Right lobe of liver (tissue), 6 donors: ENCODE data around the gene YIF1A. TPM values are rescaled to one million over a fixed set of nuclear protein-coding genes. Genes with fewer than 3 reads are reported as not detected.

Experiments used
- ATAC-seq, 4 donors: fragments of 200-7000 bp; cut with Tn5 transposase; one replicate each; pipeline ENCODE4 v1.9.1; 2020; ENCODE audit warnings: mild to moderate bottlenecking in 4 of 4, moderate library complexity in 4 of 4
- DNase-seq, 3 donors: peaks; one replicate each; pipeline ENCODE4 v3.0.0-alpha.2; 2020
- H3K27ac ChIP-seq, 3 donors: fragments of 200-600 bp; one replicate each; pipeline ENCODE4 v1.8.0; 2022
- H3K27me3 ChIP-seq, 2 donors: fragments of 200-600 bp; one replicate each; pipeline ENCODE4 v1.8.0; 2022
- H3K36me3 ChIP-seq, 4 donors: fragments of 200-600 bp; sonication (generic) in 1 of 4; one replicate each; pipeline versions ENCODE4 v1.5.1 to v1.8.0; 2017 to 2022; ENCODE audit warnings: control low read depth in 1 of 4
- H3K4me1 ChIP-seq, 4 donors: fragments of 200-600 bp; sonication (generic) in 1 of 4; one replicate each; pipeline versions ENCODE4 v1.5.1 to v1.8.0; 2017 to 2022; ENCODE audit warnings: control low read depth in 1 of 4
- H3K4me3 ChIP-seq, 3 donors: fragments of 200-600 bp; one replicate each; pipeline ENCODE4 v1.8.0; 2022
- H3K9me3 ChIP-seq, 4 donors: fragments of 200-600 bp; sonication (generic) in 1 of 4; one replicate each; pipeline versions ENCODE4 v1.5.1 to v1.8.0; 2017 to 2022; ENCODE audit warnings: control low read depth in 1 of 4
- POLR2A ChIP-seq: fragments of 450-650 bp; IDR thresholded peaks from one replicate; pipeline ENCODE4 v1.6.1; 2017; ENCODE audit warnings: antibody characterized with exemption, mild to moderate bottlenecking
- WGBS: methylation state at CpG from one replicate; pipeline ENCODE4 v1.1.6; 2018; ENCODE audit warnings: low coverage, low lambda C conversion rate; ENCODE audit not compliant: insufficient coverage; ENCODE audit errors: missing lambda C conversion rate; 5-methylcytosine and 5-hydroxymethylcytosine counted together
- intact Hi-C, 2 donors: fragments of 100-400 bp; cut with DNase I; formaldehyde crosslinking; loops; one replicate each; pipeline versions ENCODE4 v1.11.2 to v1.14.1; 2022
- total RNA-seq, 6 experiments: library from RNA; depleted of rRNA in 2 of 6; stranded (reverse); fragments of >200 nt in 2 of 6; fragmentation: NEBNext Ultra II Directional in 3 of 6; extraction: Animal tissue kit (Norgen Biotek cat#: 25700) in 3 of 6; gene quantifications; one replicate each; pipeline versions ENCODE4 v1.1.0 to v1.2.4, GENCODE V29; 2016 to 2023
- TF ChIP-seq, protein P1 (sequence below), 4 donors: fragments of 200-600 bp in 3 of 4; fragments of 450-650 bp in 1 of 4; IDR thresholded peaks; one replicate each; pipeline versions ENCODE4 v1.5.1 to v1.8.0; 2016 to 2022; ENCODE audit warnings: antibody characterized with exemption in 4 of 4, mild to moderate bottlenecking in 2 of 4
- donor health status: DM: no; HTN: yes; CAD: no.
- donor health status: DM: no; HTN: no; CAD: no.
- donor health status: DM: no; HTN: no; CAD: no.
- donor health status: DM: no; HTN: yes; CAD: no.
- donor health status: DM: no; HTN: yes; CAD: no.

The YIF1A gene
- total RNA-seq, 6 experiments from 2014 or later: 75.0 to 170 (median 97.9) TPM

DNA sequence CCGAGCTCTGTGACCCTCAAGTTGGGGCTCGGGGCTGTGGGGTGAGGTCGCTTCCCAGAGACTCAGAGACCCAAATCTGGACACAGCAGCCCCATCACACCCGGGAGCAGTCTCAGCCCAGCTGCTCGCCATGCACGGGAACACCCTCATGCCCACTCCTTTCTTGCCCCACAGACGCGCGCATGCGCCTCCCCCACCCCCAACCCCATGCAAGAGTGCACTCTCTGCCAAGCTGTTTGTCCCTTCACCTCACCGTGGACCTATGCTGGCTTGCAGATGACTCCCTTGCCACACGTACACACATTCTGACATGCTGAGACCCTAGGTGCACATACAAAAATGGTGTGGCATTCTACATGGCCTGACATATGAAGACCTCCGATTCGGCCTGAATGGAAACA lies 28.4 kb upstream of the YIF1A start:
- ATAC-seq: no peak
- TF ChIP-seq, protein P1, sequence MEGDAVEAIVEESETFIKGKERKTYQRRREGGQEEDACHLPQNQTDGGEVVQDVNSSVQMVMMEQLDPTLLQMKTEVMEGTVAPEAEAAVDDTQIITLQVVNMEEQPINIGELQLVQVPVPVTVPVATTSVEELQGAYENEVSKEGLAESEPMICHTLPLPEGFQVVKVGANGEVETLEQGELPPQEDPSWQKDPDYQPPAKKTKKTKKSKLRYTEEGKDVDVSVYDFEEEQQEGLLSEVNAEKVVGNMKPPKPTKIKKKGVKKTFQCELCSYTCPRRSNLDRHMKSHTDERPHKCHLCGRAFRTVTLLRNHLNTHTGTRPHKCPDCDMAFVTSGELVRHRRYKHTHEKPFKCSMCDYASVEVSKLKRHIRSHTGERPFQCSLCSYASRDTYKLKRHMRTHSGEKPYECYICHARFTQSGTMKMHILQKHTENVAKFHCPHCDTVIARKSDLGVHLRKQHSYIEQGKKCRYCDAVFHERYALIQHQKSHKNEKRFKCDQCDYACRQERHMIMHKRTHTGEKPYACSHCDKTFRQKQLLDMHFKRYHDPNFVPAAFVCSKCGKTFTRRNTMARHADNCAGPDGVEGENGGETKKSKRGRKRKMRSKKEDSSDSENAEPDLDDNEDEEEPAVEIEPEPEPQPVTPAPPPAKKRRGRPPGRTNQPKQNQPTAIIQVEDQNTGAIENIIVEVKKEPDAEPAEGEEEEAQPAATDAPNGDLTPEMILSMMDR (IDR thresholded peaks at IDR 0.05): no peak
- TF ChIP-seq POLR2A: no peak
- Histone ChIP-seq H3K4me1 (peaks cover 0 to 18% (median 8%) of the 10 kb centered on the region in 4 donors), H3K9me3 (no peaks in the 10 kb centered on the region), H3K27me3 (no peaks in the 10 kb centered on the region), H3K36me3 (no peaks in the 10 kb centered on the region), H3K4me3 (no peak overlapping the region), H3K27ac (peak overlapping the region in 1 of 3 donors; percentile 33)
- WGBS: 15% methylated on average over 2 of the region's 14 CpGs
- DNase-seq: no peak
- intact Hi-C loops: no loop called here

DNA sequence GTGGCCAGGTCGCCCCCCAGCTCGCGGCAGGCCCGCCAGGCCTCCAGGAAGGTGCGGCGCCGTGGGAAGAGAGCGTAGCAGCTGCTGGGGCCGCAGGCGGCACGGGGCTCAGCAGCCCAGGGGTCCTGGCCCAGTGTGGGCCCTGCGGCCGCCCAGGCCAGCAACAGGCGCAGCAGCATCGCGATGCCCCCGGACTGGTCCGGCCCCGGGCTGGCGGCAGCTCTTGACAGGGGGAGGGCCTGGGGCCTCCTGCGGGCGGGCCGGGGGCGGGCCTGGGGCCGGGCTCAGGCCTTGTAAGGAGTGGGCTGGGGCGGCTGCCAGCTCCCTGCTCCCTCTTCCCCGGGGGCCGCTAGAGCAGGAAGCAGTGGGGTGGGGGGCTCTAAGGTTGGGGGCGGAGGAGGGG lies 27.9 kb upstream of the YIF1A start, which contains the start of gene CD248:
Gene CD248 (minus strand): TSS at position 196 of the 403 bp plus-strand sequence. CDS start 17 bp downstream, at position 179.
- no CpG with 5 or more reads among the region's 29 CpGs for WGBS
- DNase-seq: no peak
- Histone ChIP-seq H3K27ac (peak within 1 kb of the TSS in 1 of 3 donors; percentile 33), H3K27me3 (no peaks in the 10 kb centered on the region), H3K9me3 (no peaks in the 10 kb centered on the region), H3K4me1 (peaks cover 0 to 18% (median 8%) of the 10 kb centered on the region in 4 donors), H3K36me3 (no peaks in the 10 kb centered on the region), H3K4me3 (peak within 1 kb of the TSS; percentile 2 to 31 (median 14))
- no peak for TF ChIP-seq POLR2A
- TF ChIP-seq, protein P1 (IDR thresholded peaks at IDR 0.05): no peak
- intact Hi-C loops: no loop called here
- ATAC-seq: no peak

- Histone ChIP-seq H3K36me3 (no peaks in the 10 kb centered on the region), H3K9me3 (no peaks in the 10 kb centered on the region), H3K4me3 (peak overlapping the region; percentile 2 to 31 (median 14)), H3K27ac (no peak overlapping the region), H3K4me1 (peaks cover 0 to 18% (median 8%) of the 10 kb centered on the region in 4 donors), H3K27me3 (no peaks in the 10 kb centered on the region)
- 81% methylated on average over 6 of the region's 52 CpGs for WGBS
- intact Hi-C loops: no loop called here
- no peak for ATAC-seq
- DNase-seq: no peak
- no peak for TF ChIP-seq POLR2A
- TF ChIP-seq, protein P1 (IDR thresholded peaks at IDR 0.05): no peak
Measured at GRCh38 chr11:66315921-66316811, 27.2 kb upstream of the YIF1A start.

DNA sequence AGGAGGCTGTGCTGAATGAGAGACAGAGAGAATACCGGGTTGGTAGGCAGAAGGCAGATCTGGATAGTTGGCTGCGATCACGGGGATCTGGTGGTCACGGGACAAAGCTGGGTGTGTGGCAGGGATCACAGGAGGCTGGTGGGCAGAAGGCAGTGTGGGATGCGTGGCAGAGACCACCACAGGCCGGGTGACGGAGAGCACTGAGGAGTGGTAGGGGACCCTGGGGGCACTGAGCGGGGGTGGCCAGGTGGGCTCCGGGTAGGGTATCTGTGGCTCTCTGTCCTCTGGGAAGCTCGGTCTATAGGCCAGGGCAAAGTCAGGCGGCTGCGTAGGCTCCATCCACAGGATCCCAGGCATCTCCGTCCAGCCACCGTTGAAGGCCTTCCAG lies 26.5 kb upstream of the YIF1A start:
- H3K4me3 ChIP-seq: no peak overlapping the region
- no peaks in the 10 kb centered on the region for H3K27me3 ChIP-seq
- WGBS: 80% methylated on average over 1 of the region's 14 CpGs
- no peaks in the 10 kb centered on the region for H3K36me3 ChIP-seq
- H3K4me1 ChIP-seq: peaks cover 0 to 18% (median 8%) of the 10 kb centered on the region in 4 donors
- no peak for TF ChIP-seq POLR2A
- TF ChIP-seq, protein P1 (IDR thresholded peaks at IDR 0.05): no peak
- no peak overlapping the region for H3K27ac ChIP-seq
- intact Hi-C loops: no loop called here
- H3K9me3 ChIP-seq: no peaks in the 10 kb centered on the region
- ATAC-seq: no peak
- no peak for DNase-seq
